Mucosa of rectum (tissue), 2 donors: Measurements from ENCODE around the gene TEP1.

Source experiments
- H3K27ac ChIP-seq, 2 donors: one replicate each; pipeline ENCODE4 v1.7.0; 2013; ENCODE audit warnings: inconsistent platforms in 2 of 2, low read depth in 2 of 2, low read length in 2 of 2
- H3K27me3 ChIP-seq, 2 donors: one replicate each; pipeline ENCODE4 v1.7.0; 2013; ENCODE audit warnings: low read length in 2 of 2; ENCODE audit not compliant: control insufficient read depth in 2 of 2, insufficient read depth in 2 of 2
- H3K36me3 ChIP-seq, 2 donors: one replicate each; pipeline ENCODE4 v1.7.0; 2013; ENCODE audit warnings: low read length in 2 of 2; ENCODE audit not compliant: control insufficient read depth in 2 of 2, insufficient read depth in 2 of 2
- H3K4me1 ChIP-seq, 2 donors: one replicate each; pipeline ENCODE4 v1.7.0; 2013; ENCODE audit warnings: low read length in 2 of 2, mild to moderate bottlenecking in 1 of 2; ENCODE audit not compliant: control insufficient read depth in 2 of 2, insufficient read depth in 2 of 2
- H3K4me3 ChIP-seq, 2 donors: one replicate each; pipeline ENCODE4 v1.7.0; 2013; ENCODE audit warnings: low read length in 2 of 2
- H3K9ac ChIP-seq, 2 donors: one replicate each; pipeline ENCODE4 v1.7.0; 2013; ENCODE audit warnings: low read length in 2 of 2, low read depth in 1 of 2, mild to moderate bottlenecking in 1 of 2
- H3K9me3 ChIP-seq, 2 donors: one replicate each; pipeline ENCODE4 v1.7.0; 2013; ENCODE audit warnings: low read length in 2 of 2; ENCODE audit not compliant: control insufficient read depth in 2 of 2
- donor health status: healthy.
- donor health status: Normal muscosa, but diverticular disease.

Gene TEP1

GRCh38 chr14:20417250-20418186 lies 4.2 kb upstream of the TEP1 start:
- Histone ChIP-seq H3K9me3 (no peaks in the 10 kb centered on the region), H3K27me3 (no peaks in the 10 kb centered on the region), H3K4me1 (peaks cover 36 to 60% of the 10 kb centered on the region in 2 donors), H3K4me3 (peak overlapping the region in 1 of 2 donors; percentile 51), H3K36me3 (no peaks in the 10 kb centered on the region), H3K9ac (peak overlapping the region; percentile 25 to 44), H3K27ac (peak overlapping the region; percentile 93 to 94)

- Histone ChIP-seq H3K36me3 (no peaks in the 10 kb centered on the region), H3K27ac (peak overlapping the region; percentile 93 to 94), H3K27me3 (no peaks in the 10 kb centered on the region), H3K9ac (peak overlapping the region in 1 of 2 donors; percentile 59), H3K9me3 (no peaks in the 10 kb centered on the region), H3K4me1 (peaks cover 36 to 65% of the 10 kb centered on the region in 2 donors), H3K4me3 (peak overlapping the region; percentile 23 to 36)
These were observed 2.9 kb upstream of the TEP1 start for GRCh38 chr14:20416223-20416622.

- Histone ChIP-seq H3K27me3 (no peaks in the 10 kb centered on the region), H3K4me3 (peak overlapping the region; percentile 14 to 36), H3K4me1 (peaks cover 36 to 65% of the 10 kb centered on the region in 2 donors), H3K9ac (peak overlapping the region; percentile 9 to 59), H3K36me3 (no peaks in the 10 kb centered on the region), H3K9me3 (no peaks in the 10 kb centered on the region), H3K27ac (peak overlapping the region; percentile 93 to 94)
These were observed 2.5 kb upstream of the TEP1 start for GRCh38 chr14:20415782-20416206.

GRCh38 chr14:20413744-20414082 lies 412 bp upstream of the TEP1 start:
- H3K4me1 ChIP-seq: peaks cover 27 to 54% of the 10 kb centered on the region in 2 donors
- no peaks in the 10 kb centered on the region for H3K36me3 ChIP-seq
- H3K27ac ChIP-seq: peak overlapping the region; percentile 99 to 100
- H3K27me3 ChIP-seq: no peaks in the 10 kb centered on the region
- peak overlapping the region; percentile 90 to 98 for H3K4me3 ChIP-seq
- H3K9me3 ChIP-seq: no peaks in the 10 kb centered on the region
- H3K9ac ChIP-seq: peak overlapping the region; percentile 92 to 95

GRCh38 chr14:20412411-20412810 lies 890 bp downstream of the TEP1 start:
- Histone ChIP-seq H3K4me3 (peak overlapping the region; percentile 90 to 98), H3K36me3 (peaks cover 10 to 12% of the 10 kb centered on the region in 2 donors), H3K9ac (peak overlapping the region; percentile 92 to 95), H3K27me3 (no peaks in the 10 kb centered on the region), H3K9me3 (no peaks in the 10 kb centered on the region), H3K4me1 (peaks cover 20 to 43% of the 10 kb centered on the region in 2 donors), H3K27ac (peak overlapping the region; percentile 99 to 100)

GRCh38 chr14:20409226-20409625 lies 4.1 kb downstream of the TEP1 start:
- no peak overlapping the region for H3K9ac ChIP-seq
- peaks cover 5 to 14% of the 10 kb centered on the region in 2 donors for H3K4me1 ChIP-seq
- no peaks in the 10 kb centered on the region for H3K27me3 ChIP-seq
- no peak overlapping the region for H3K27ac ChIP-seq
- H3K36me3 ChIP-seq: peaks cover 37 to 41% of the 10 kb centered on the region in 2 donors
- no peak overlapping the region for H3K4me3 ChIP-seq
- H3K9me3 ChIP-seq: no peaks in the 10 kb centered on the region

GRCh38 chr14:20403521-20403920 lies 9.8 kb downstream of the TEP1 start:
- Histone ChIP-seq H3K27ac (no peak overlapping the region), H3K9me3 (no peaks in the 10 kb centered on the region), H3K4me1 (peaks cover 0 to 8% of the 10 kb centered on the region in 2 donors), H3K9ac (no peak overlapping the region), H3K36me3 (peaks cover 63 to 79% of the 10 kb centered on the region in 2 donors), H3K4me3 (no peak overlapping the region), H3K27me3 (no peaks in the 10 kb centered on the region)

GRCh38 chr14:20400965-20401593 lies 12.2 kb downstream of the TEP1 start:
- Histone ChIP-seq H3K36me3 (peaks cover 51 to 69% of the 10 kb centered on the region in 2 donors), H3K9ac (no peak overlapping the region), H3K4me3 (no peak overlapping the region), H3K27me3 (no peaks in the 10 kb centered on the region), H3K4me1 (peaks cover 0 to 8% of the 10 kb centered on the region in 2 donors), H3K27ac (no peak overlapping the region), H3K9me3 (no peaks in the 10 kb centered on the region)

- H3K9ac ChIP-seq: no peak overlapping the region
- no peaks in the 10 kb centered on the region for H3K9me3 ChIP-seq
- H3K4me1 ChIP-seq: peaks cover 0 to 8% of the 10 kb centered on the region in 2 donors
- no peaks in the 10 kb centered on the region for H3K27me3 ChIP-seq
- H3K4me3 ChIP-seq: no peak overlapping the region
- H3K36me3 ChIP-seq: peaks cover 53 to 69% of the 10 kb centered on the region in 2 donors
- no peak overlapping the region for H3K27ac ChIP-seq
These were observed 12.7 kb downstream of the TEP1 start for GRCh38 chr14:20400589-20400964.

- no peaks in the 10 kb centered on the region for H3K9me3 ChIP-seq
- H3K27me3 ChIP-seq: no peaks in the 10 kb centered on the region
- H3K36me3 ChIP-seq: peaks cover 47 to 67% of the 10 kb centered on the region in 2 donors
- no peak overlapping the region for H3K9ac ChIP-seq
- peaks cover 0 to 8% of the 10 kb centered on the region in 2 donors for H3K4me1 ChIP-seq
- H3K27ac ChIP-seq: no peak overlapping the region
- no peak overlapping the region for H3K4me3 ChIP-seq
These were observed 15.8 kb downstream of the TEP1 start for GRCh38 chr14:20397511-20397910.
